GM12878 (cell line): Measurements from ENCODE around the gene TMEM255B. TPM values are rescaled to one million over a fixed set of nuclear protein-coding genes. Genes with fewer than 3 reads are reported as not detected.

Experiments used
- ATAC-seq: fragments of 200-7000 bp; cut with Tn5 transposase; 3 replicates; pipeline ENCODE4 v1.9.1; 2020; ENCODE audit warnings: mild to moderate bottlenecking, moderate library complexity
- BruUV-seq: library from RNA; stranded (reverse); fragments of 400-500 nt; replicated peaks from 2 replicates; lab custom pipeline; 2021; lab: Mats Ljungman, UMichigan
- CTCF ChIA-PET: fragments of 300-600 bp; sonication (Branson Sonifier 250); formaldehyde crosslinking; extraction: SDS; loops from one replicate; lab custom pipeline; 2021; ENCODE audit warnings: inconsistent platforms; lab: Yijun Ruan, JAX
- POLR2A ChIA-PET: fragments of 350-600 bp; formaldehyde crosslinking; extraction: SDS; loops from one replicate; lab custom pipeline; 2021; ENCODE audit warnings: inconsistent platforms; lab: Charles Lee
- RAD21 ChIA-PET: fragments of 300-600 bp; sonication (Branson Sonifier 250); formaldehyde crosslinking; loops from one replicate; lab custom pipeline; 2023; ENCODE audit warnings: antibody characterized with exemption; ENCODE audit not compliant: unreplicated experiment; lab: Charles Lee
- SMC1A ChIA-PET: fragments of 300-600 bp; sonication (Branson Sonifier 250); formaldehyde crosslinking; loops from one replicate; lab custom pipeline; 2023; ENCODE audit not compliant: unreplicated experiment, uncharacterized antibody; lab: Charles Lee
- DNase-seq: peaks from one replicate; pipeline ENCODE4 v3.0.0-alpha.2; 2011; ENCODE audit warnings: low read depth, low spot score
- FAIRE-seq: peaks from 3 replicates; lab custom pipeline; 2011; peaks lifted over from hg19 to GRCh38; lab: Jason Lieb, UNC
- H2AFZ ChIP-seq: 2 replicates; pipeline ENCODE4 v1.6.0; 2011; ENCODE audit warnings: low read depth, low read length, control low read depth; ENCODE audit not compliant: control insufficient read depth
- H3K27ac ChIP-seq: 2 replicates; pipeline ENCODE4 v1.5.1; 2011; ENCODE audit warnings: control low read depth; ENCODE audit not compliant: control insufficient read depth, insufficient read depth
- H3K27me3 ChIP-seq, 2 experiments: replicated peaks in 1 of 2; 2 replicates each; pipeline versions ENCODE4 v1.6.0 to v1.6.1; 2011; ENCODE audit warnings: low read length in 1 of 2; ENCODE audit not compliant: control insufficient read depth in 2 of 2, insufficient read depth in 2 of 2
- H3K36me3 ChIP-seq, 2 experiments: 2 replicates each; pipeline ENCODE4 v1.5.1; 2011; ENCODE audit warnings: low read length in 1 of 2; ENCODE audit not compliant: control insufficient read depth in 2 of 2, insufficient read depth in 2 of 2
- H3K4me1 ChIP-seq: 2 replicates; pipeline ENCODE4 v1.6.1; 2011; ENCODE audit warnings: mild to moderate bottlenecking, low read length, moderate library complexity, mixed read lengths; ENCODE audit not compliant: control insufficient read depth, insufficient read depth
- H3K4me2 ChIP-seq: 2 replicates; pipeline ENCODE4 v1.6.0; 2011; ENCODE audit warnings: control low read depth; ENCODE audit not compliant: control insufficient read depth, insufficient read depth
- H3K4me3 ChIP-seq: fragments of 200-600 bp; sonication (generic); 2 replicates; pipeline ENCODE4 v1.5.1; 2016
- H3K79me2 ChIP-seq: 2 replicates; pipeline ENCODE4 v1.6.0; 2011; ENCODE audit warnings: low read length; ENCODE audit not compliant: control insufficient read depth, insufficient read depth
- H3K9ac ChIP-seq: 2 replicates; pipeline ENCODE4 v1.8.0; 2011; ENCODE audit warnings: low read length, control low read depth, mixed read lengths; ENCODE audit not compliant: control insufficient read depth, insufficient read depth
- H3K9me3 ChIP-seq: replicated peaks from 3 replicates; pipeline ENCODE4 v1.5.1; 2011; ENCODE audit warnings: mild to moderate bottlenecking, low read length; ENCODE audit not compliant: control insufficient read depth, insufficient read depth
- H4K20me1 ChIP-seq: 2 replicates; pipeline ENCODE4 v1.6.0; 2011; ENCODE audit not compliant: control insufficient read depth, insufficient read depth
- BMI1 ChIP-seq: fragments of 450-650 bp; IDR thresholded peaks from 2 replicates; pipeline ENCODE4 v1.6.1; 2016; ENCODE audit warnings: mild to moderate bottlenecking, moderate library complexity, borderline replicate concordance
- CEBPB ChIP-seq, 2 experiments: fragments of 150-350 bp in 1 of 2; IDR thresholded peaks; 2 replicates each; pipeline ENCODE4 v1.6.1; 2012 to 2014; ENCODE audit warnings: low read depth in 2 of 2, low read length in 2 of 2, borderline replicate concordance in 1 of 2, inconsistent platforms in 1 of 2
- ELK1 ChIP-seq: IDR thresholded peaks from 2 replicates; pipeline ENCODE4 v1.6.1; 2012; ENCODE audit warnings: low read depth, low read length, improper control_type of control experiment
- ETV6 ChIP-seq, 2 experiments: fragments of 450-650 bp in 1 of 2; IDR thresholded peaks in 1 of 2; conservative IDR thresholded peaks in 1 of 2; 2 replicates each; pipeline ENCODE4 v1.6.1; 2014; ENCODE audit warnings: antibody characterized with exemption in 1 of 2, borderline replicate concordance in 1 of 2, low read depth in 1 of 2, mild to moderate bottlenecking in 1 of 2, moderate library complexity in 1 of 2
- FOS ChIP-seq: IDR thresholded peaks from 3 replicates; pipeline ENCODE4 v1.6.1; 2011; ENCODE audit warnings: borderline replicate concordance; ENCODE audit not compliant: insufficient read length; ENCODE audit errors: extremely low read depth
- JUND ChIP-seq: IDR thresholded peaks from 2 replicates; pipeline ENCODE4 v1.6.1; 2012; ENCODE audit warnings: low read depth, mild to moderate bottlenecking, low read length, improper control_type of control experiment, moderate library complexity
- MEF2B ChIP-seq: fragments of 450-650 bp; IDR thresholded peaks from 2 replicates; pipeline ENCODE4 v1.6.1; 2018; ENCODE audit warnings: mild to moderate bottlenecking, moderate library complexity; ENCODE audit not compliant: partially characterized antibody, poor library complexity, severe bottlenecking
- MTA3 ChIP-seq: IDR thresholded peaks from 2 replicates; pipeline ENCODE4 v1.6.1; 2012; ENCODE audit warnings: low read length, inconsistent platforms, borderline replicate concordance
- MYC ChIP-seq: IDR thresholded peaks from 2 replicates; pipeline ENCODE4 v1.6.1; 2011; ENCODE audit warnings: mild to moderate bottlenecking, low read length, moderate library complexity, inconsistent platforms; ENCODE audit not compliant: insufficient read depth, insufficient replicate concordance, insufficient read length, severe bottlenecking
- NFXL1 ChIP-seq: fragments of 450-650 bp; IDR thresholded peaks from 2 replicates; pipeline ENCODE4 v1.6.1; 2017; ENCODE audit warnings: antibody characterized with exemption, mild to moderate bottlenecking, borderline replicate concordance
- NR2C2 ChIP-seq: IDR thresholded peaks from 2 replicates; pipeline ENCODE4 v1.6.1; 2011; ENCODE audit warnings: borderline replicate concordance, low read depth; ENCODE audit not compliant: control insufficient read depth, insufficient read length
- POU2F2 ChIP-seq: IDR thresholded peaks from 3 replicates; pipeline ENCODE4 v1.6.1; 2011; ENCODE audit warnings: low read depth, mild to moderate bottlenecking, low read length, borderline replicate concordance
- REST ChIP-seq: IDR thresholded peaks from 2 replicates; pipeline ENCODE4 v1.6.1; 2012; ENCODE audit warnings: mild to moderate bottlenecking, low read depth, low read length
- TAF1 ChIP-seq: IDR thresholded peaks from 2 replicates; pipeline ENCODE4 v1.6.1; 2011; ENCODE audit warnings: mild to moderate bottlenecking, low read depth, low read length, borderline replicate concordance
- USF2 ChIP-seq: IDR thresholded peaks from 2 replicates; pipeline ENCODE4 v1.6.1; 2011; ENCODE audit warnings: low read depth, low read length, improper control_type of control experiment, borderline replicate concordance
- ZNF274 ChIP-seq: IDR thresholded peaks from one replicate; pipeline ENCODE4 v1.8.0; 2011; ENCODE audit not compliant: insufficient read length, insufficient read depth
- WGBS: methylation state at CpG from one replicate; pipeline ENCODE4 v1.1.6; 2016; ENCODE audit warnings: low lambda C conversion rate; ENCODE audit not compliant: insufficient replicate concordance, insufficient coverage; ENCODE audit errors: missing lambda C conversion rate; 5-methylcytosine and 5-hydroxymethylcytosine counted together
- in situ Hi-C: fragments of 300-500 bp; cut with MboI; formaldehyde crosslinking; loops from 9 replicates; pipeline ENCODE4 v1.14.3; 2018; ENCODE audit warnings: mixed read lengths
- intact Hi-C: fragments of 100-400 bp; cut with micrococcal nuclease; formaldehyde crosslinking; loops from one replicate; pipeline ENCODE4 v1.14.2; 2022; ENCODE audit not compliant: unreplicated experiment
- polyA plus RNA-seq, 11 experiments: library from polyadenylated mRNA; depleted of rRNA in 4 of 11; unstranded in 6 of 11; stranded (reverse) in 5 of 11; fragments of >200 nt; fragmentation: Nextera tagmentation in 4 of 11; fragmentation: Illumina TruSeq in 1 of 11; extraction: Ambion mirVana in 4 of 11; extraction: Trizol in 1 of 11; gene quantifications; 1 replicate in 1 of 11; 2 replicates in 10 of 11; pipeline versions ENCODE4 v1.2.1 to v1.2.3, GENCODE V29; 2011 to 2016; ENCODE audit warnings: inconsistent platforms in 2 of 11, missing spikeins in 2 of 11, low read depth in 1 of 11
- total RNA-seq, 4 experiments: library from RNA; depleted of rRNA in 3 of 4; stranded (reverse); fragments of >200 nt in 3 of 4; fragmentation: Illumina TruSeq in 1 of 4; extraction: Trizol in 1 of 4; gene quantifications; 2 replicates each; pipeline versions ENCODE4 v1.2.1 to v1.2.3, GENCODE V29; 2013 to 2021

The TMEM255B gene
- total and polyA plus RNA-seq, 10 of the 15 experiments (the other 5 are each of a cell fraction or from before 2014, with no cell fraction given) = 0.04 to 0.62 (median 0.13) TPM; not detected in 3

- Histone ChIP-seq H3K79me2 (no peaks in the 10 kb centered on the region), H3K27ac (no peak overlapping the region), H2AFZ (no peak overlapping the region), H3K9ac (no peak overlapping the region), H4K20me1 (no peaks in the 10 kb centered on the region), H3K4me2 (no peak overlapping the region), H3K27me3 (peaks cover 2 to 3% of the 10 kb centered on the region in 2 experiments; a peak in 3 of 4 replicates), H3K4me3 (no peak overlapping the region), H3K36me3 (no peaks in the 10 kb centered on the region), H3K9me3 (no peaks in the 10 kb centered on the region), H3K4me1 (no peaks in the 10 kb centered on the region)
- DNase-seq = no peak
- BruUV-seq = no TSS peak
- CTCF ChIA-PET = no interaction called here
- SMC1A ChIA-PET = no interaction called here
- RAD21 ChIA-PET = no interaction called here
- no peak for ATAC-seq
- 51% methylated on average over 33 of the region's 33 CpGs for WGBS
- FAIRE-seq = no peak
- intact Hi-C loops (no loop called here), in situ Hi-C loops (no loop called here)
- POLR2A ChIA-PET = no interaction called here
- no peak for TF ChIP-seq NFXL1
- no peak for TF ChIP-seq MTA3
- no peak for TF ChIP-seq ZNF274
- TF ChIP-seq MEF2B = no peak
- TF ChIP-seq JUND = no peak
- no peak for TF ChIP-seq BMI1
- TF ChIP-seq TAF1 = no peak
- no peak for TF ChIP-seq CEBPB (IDR thresholded peaks at IDR 0.05; ENCODE audit: borderline replicate concordance in 1 of 2, low read depth in 2 of 2, low read length in 2 of 2)
- TF ChIP-seq NR2C2 = no peak
- no peak for TF ChIP-seq USF2
- TF ChIP-seq POU2F2 = no peak
- no peak for TF ChIP-seq ELK1
- TF ChIP-seq FOS = no peak
- TF ChIP-seq ETV6 (conservative IDR thresholded peaks at IDR 0.05 in 1 of 2, IDR thresholded peaks at IDR 0.05 in 1 of 2; ENCODE audit: borderline replicate concordance in 1 of 2, low read depth in 1 of 2) = no peak
- TF ChIP-seq MYC = no peak
- TF ChIP-seq REST = no peak
Observed at GRCh38 chr13:113855012-113855921, 96.2 kb downstream of the TMEM255B start.
